Duodenal mucosa (tissue), 2 donors: Measurements from ENCODE around the gene DPYD.

Experiments
- H3K27ac ChIP-seq: one replicate; pipeline ENCODE4 v1.7.0; 2013; ENCODE audit warnings: low read depth, low read length
- H3K27me3 ChIP-seq, 2 donors: one replicate each; pipeline ENCODE4 v1.7.0; 2013; ENCODE audit warnings: low read length in 2 of 2, control low read depth in 1 of 2; ENCODE audit not compliant: insufficient read depth in 2 of 2, control insufficient read depth in 1 of 2
- H3K36me3 ChIP-seq, 2 donors: one replicate each; pipeline ENCODE4 v1.7.0; 2013; ENCODE audit warnings: low read length in 2 of 2, control low read depth in 1 of 2; ENCODE audit not compliant: insufficient read depth in 2 of 2, control insufficient read depth in 1 of 2
- H3K4me1 ChIP-seq, 2 donors: one replicate each; pipeline ENCODE4 v1.7.0; 2013; ENCODE audit warnings: low read length in 2 of 2, control low read depth in 1 of 2; ENCODE audit not compliant: insufficient read depth in 2 of 2, control insufficient read depth in 1 of 2
- H3K4me3 ChIP-seq, 2 donors: one replicate each; pipeline ENCODE4 v1.7.0; 2013; ENCODE audit warnings: low read length in 2 of 2, low read depth in 1 of 2
- H3K9ac ChIP-seq, 2 donors: one replicate each; pipeline ENCODE4 v1.7.0; 2013; ENCODE audit warnings: low read length in 2 of 2, low read depth in 1 of 2
- H3K9me3 ChIP-seq, 2 donors: one replicate each; pipeline ENCODE4 v1.7.0; 2013; ENCODE audit warnings: low read length in 2 of 2, control low read depth in 1 of 2; ENCODE audit not compliant: control insufficient read depth in 1 of 2

The DPYD gene

DNA sequence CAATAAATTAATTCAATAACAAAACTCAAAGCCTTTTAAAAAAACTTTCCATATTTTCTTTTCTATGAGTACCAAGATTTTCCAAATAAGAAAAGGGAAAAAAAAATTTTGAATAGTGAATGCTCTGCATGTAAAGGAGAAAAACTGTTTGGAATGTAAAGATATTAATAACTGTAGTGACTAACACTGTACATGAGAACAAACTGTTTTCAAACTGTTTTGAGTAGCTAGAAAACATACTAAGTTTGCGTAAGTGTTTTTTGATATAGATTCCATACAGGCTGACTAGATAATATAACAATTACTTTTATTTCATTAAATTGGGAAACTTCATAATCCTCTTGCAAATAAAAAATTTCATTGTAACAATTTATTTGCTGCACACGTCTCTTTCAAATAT is 150.5 kb downstream of the DPYD start:
- H3K9ac ChIP-seq, result no peak overlapping the region
- no peaks in the 10 kb centered on the region for H3K36me3 ChIP-seq
- no peaks in the 10 kb centered on the region for H3K27me3 ChIP-seq
- no peak overlapping the region for H3K4me3 ChIP-seq
- no peak overlapping the region for H3K27ac ChIP-seq
- no peaks in the 10 kb centered on the region for H3K4me1 ChIP-seq
- no peaks in the 10 kb centered on the region for H3K9me3 ChIP-seq

DNA sequence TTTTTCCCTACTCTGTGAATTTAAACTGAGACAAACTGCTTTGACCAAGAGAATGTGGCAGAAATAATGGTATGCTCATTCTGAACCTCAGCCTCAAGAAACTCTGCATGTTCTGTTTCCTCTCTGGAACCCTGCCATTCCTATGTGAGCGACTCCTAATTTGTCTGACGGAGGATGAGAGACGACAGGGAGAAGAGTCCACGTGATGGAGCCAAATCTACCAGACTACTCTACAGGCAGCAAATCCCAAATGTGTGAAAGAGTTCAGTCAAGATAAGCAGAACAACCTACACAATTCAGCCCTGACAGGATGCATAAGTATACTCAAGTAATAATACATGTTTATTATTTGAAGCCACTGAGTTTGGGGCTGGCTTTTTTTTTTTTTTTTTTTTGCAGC is 153.5 kb downstream of the DPYD start:
- Histone ChIP-seq H3K36me3 (no peaks in the 10 kb centered on the region), H3K27me3 (no peaks in the 10 kb centered on the region), H3K4me1 (no peaks in the 10 kb centered on the region), H3K9ac (no peak overlapping the region), H3K27ac (no peak overlapping the region), H3K9me3 (no peaks in the 10 kb centered on the region), H3K4me3 (no peak overlapping the region)

DNA sequence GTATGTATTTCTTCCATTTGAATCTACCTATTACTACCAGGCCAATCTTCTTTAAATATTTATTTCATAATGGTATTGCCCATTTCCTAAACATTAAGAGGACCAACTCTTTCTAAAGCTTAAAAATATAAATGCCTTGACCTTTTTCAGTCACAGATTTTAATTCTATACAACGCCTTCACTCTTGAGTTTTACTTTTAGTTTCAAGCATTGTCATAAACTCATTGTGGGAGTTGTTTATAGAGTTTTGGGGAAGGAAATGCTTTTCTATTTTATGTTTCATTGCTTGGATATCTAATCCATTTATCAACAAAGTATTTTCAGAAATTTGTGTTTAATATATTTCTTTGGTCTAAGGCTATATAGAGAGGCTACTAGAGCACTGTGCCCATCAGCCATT is 155.8 kb downstream of the DPYD start:
- no peak overlapping the region for H3K9ac ChIP-seq
- no peaks in the 10 kb centered on the region for H3K36me3 ChIP-seq
- no peaks in the 10 kb centered on the region for H3K4me1 ChIP-seq
- no peak overlapping the region for H3K4me3 ChIP-seq
- no peak overlapping the region for H3K27ac ChIP-seq
- H3K9me3 ChIP-seq, result peaks cover 5% of the 10 kb centered on the region in 2 donors
- no peaks in the 10 kb centered on the region for H3K27me3 ChIP-seq

DNA sequence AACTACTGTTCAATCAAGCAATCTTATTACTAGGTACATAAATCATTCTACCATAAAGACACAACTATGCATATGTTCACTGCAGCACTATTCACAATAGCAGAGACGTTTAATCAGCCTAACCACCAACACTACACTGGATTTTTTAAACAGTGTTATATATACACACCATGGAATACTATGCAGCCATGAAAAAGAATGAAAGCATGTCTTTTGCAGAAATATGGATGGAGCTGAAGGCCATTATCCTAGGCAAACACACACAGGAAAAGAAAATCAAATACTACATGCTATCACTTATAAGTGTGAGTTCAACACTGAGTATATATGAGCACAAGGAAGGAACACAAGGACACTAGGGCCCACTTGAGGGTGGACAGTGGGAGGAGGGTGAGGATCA is 159.2 kb downstream of the DPYD start:
- Histone ChIP-seq H3K4me1 (peaks cover 0 to 7% of the 10 kb centered on the region in 2 donors), H3K27me3 (no peaks in the 10 kb centered on the region), H3K9ac (no peak overlapping the region), H3K9me3 (peaks cover 5% of the 10 kb centered on the region in 2 donors), H3K27ac (no peak overlapping the region), H3K4me3 (no peak overlapping the region), H3K36me3 (no peaks in the 10 kb centered on the region)

DNA sequence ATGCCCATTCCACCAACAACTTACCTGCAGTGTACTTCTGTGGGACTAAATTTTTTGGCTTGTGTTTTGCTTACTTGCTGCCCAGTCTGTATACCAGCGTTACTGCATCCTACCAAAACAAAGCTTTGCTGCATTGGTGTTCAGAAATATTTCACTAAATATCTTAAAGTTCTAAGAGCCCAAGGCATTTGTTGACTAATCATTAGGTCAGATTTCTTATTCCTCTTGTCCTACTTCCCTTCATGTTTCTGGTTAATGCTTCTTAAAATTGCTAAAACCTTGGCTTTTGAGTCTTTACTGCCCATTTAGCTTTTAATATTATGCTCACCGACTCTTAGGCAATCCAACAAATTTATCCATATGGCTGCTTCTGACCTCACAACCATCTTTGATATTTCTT is 161.8 kb downstream of the DPYD start:
- Histone ChIP-seq H3K27me3 (no peaks in the 10 kb centered on the region), H3K9ac (no peak overlapping the region), H3K4me1 (peaks cover 0 to 7% of the 10 kb centered on the region in 2 donors), H3K27ac (no peak overlapping the region), H3K36me3 (no peaks in the 10 kb centered on the region), H3K4me3 (no peak overlapping the region), H3K9me3 (peaks cover 5% of the 10 kb centered on the region in 2 donors)

DNA sequence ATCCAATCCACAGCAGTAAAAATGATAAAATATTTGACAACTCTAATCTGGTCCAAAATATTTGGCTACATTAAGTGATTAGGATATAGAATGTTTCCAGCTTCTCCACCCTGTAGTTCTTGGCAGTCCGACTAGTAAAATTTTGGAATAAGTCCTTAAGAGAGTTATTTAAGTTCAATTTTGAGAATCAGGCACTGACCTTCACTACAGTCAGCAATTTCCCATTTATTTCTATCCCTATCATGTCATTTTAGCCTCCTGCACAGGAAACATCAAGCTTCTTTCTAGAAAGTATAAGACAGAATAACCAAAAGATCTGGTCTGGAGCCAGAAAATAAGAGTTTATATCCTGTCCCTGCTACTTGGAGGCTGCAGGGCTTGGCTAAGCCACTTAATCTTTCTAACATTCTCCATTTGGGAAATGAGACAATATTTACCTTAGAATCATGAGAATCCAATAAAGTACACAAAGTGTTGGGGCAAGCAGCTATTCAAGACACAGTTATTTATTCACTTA is 162.2 kb downstream of the DPYD start:
- Histone ChIP-seq H3K4me3 (no peak overlapping the region), H3K27ac (no peak overlapping the region), H3K27me3 (no peaks in the 10 kb centered on the region), H3K9me3 (peaks cover 5% of the 10 kb centered on the region in 2 donors), H3K36me3 (no peaks in the 10 kb centered on the region), H3K4me1 (peaks cover 0 to 7% of the 10 kb centered on the region in 2 donors), H3K9ac (no peak overlapping the region)

DNA sequence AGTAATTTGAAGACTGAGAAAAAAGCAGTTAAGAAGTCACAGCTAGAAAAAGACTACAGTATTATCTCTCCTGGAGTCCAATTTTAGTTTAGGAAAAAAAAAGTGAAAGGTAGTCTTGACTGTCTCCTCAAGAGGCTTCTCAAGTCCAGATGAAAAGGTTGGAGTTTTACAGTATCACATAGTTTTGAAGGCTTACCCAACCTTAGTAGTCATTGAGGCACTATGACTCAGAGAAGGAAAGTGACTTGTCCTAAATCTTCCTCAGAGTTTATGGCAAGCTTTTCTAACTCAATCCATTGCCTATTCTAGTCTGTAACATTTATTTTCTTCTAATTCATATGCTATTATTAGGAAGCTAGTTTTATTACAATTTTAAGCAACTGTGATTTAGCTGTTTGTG is 174.9 kb downstream of the DPYD start:
- Histone ChIP-seq H3K9me3 (no peaks in the 10 kb centered on the region), H3K27ac (no peak overlapping the region), H3K36me3 (no peaks in the 10 kb centered on the region), H3K9ac (no peak overlapping the region), H3K27me3 (no peaks in the 10 kb centered on the region), H3K4me1 (peaks cover 0 to 4% of the 10 kb centered on the region in 2 donors), H3K4me3 (no peak overlapping the region)

DNA sequence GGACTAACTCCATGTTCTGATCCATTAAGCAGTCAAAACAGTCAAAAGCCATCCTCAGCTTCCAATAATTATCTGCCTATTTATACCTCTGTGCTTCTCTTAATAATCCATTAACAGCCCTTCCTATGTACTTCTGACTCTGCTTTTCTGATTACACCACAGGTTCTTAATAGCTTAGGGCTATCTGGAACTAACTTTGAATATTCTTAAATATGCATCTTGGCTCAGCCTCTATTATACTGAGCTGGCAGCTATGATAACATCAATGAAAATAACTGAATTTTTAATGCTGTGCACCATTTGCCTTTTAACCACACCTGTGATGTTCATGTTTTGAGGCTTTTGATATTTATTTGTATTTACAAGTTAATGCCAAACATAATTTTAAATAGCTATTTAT is 175.9 kb downstream of the DPYD start:
- H3K4me1 ChIP-seq, result peaks cover 0 to 4% of the 10 kb centered on the region in 2 donors
- H3K4me3 ChIP-seq, result no peak overlapping the region
- no peaks in the 10 kb centered on the region for H3K9me3 ChIP-seq
- H3K36me3 ChIP-seq, result no peaks in the 10 kb centered on the region
- H3K27ac ChIP-seq, result no peak overlapping the region
- no peaks in the 10 kb centered on the region for H3K27me3 ChIP-seq
- no peak overlapping the region for H3K9ac ChIP-seq

DNA sequence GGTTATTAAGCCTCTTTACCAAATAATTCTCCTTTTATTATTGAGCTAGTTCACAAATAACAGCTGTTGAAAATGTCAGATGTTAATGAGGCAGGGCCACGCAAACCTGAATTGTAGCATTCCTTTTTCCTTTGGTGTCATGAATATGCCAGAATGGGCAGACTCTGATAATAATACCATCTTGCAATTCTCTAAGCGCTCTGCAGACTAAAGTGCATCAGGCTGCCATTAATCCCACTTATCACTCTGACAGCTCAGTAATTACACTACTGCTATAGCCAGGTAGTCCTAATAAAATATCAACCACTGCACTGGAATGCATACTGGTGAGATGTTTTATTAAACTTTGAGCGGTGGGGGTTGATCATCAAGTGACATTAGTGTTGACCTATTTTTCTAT is 177.7 kb downstream of the DPYD start:
- H3K4me3 ChIP-seq, result no peak overlapping the region
- no peaks in the 10 kb centered on the region for H3K27me3 ChIP-seq
- H3K9ac ChIP-seq, result no peak overlapping the region
- H3K27ac ChIP-seq, result no peak overlapping the region
- no peaks in the 10 kb centered on the region for H3K9me3 ChIP-seq
- H3K36me3 ChIP-seq, result peaks cover 0 to under 1% of the 10 kb centered on the region in 2 donors
- peaks cover 0 to 4% of the 10 kb centered on the region in 2 donors for H3K4me1 ChIP-seq

DNA sequence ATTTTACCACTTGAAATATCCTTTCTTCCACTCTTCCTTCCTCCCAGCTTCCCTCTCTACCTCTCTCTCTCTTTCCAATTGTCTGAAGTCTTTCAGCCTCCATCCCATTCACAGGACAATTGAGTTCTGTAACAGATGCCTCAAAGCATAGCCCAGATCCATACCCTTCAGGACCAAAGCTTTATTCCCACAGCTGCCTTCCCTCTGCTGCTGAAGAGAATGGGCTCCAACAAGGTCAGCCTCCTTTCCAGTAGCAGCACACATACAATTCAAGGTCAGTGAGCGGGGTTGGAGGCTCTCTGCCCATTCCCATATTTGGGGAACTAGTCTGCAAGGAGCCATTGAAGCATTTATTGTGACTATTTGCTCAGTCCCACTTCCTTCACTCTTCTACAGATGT is 179.9 kb downstream of the DPYD start:
- Histone ChIP-seq H3K27me3 (no peaks in the 10 kb centered on the region), H3K4me3 (no peak overlapping the region), H3K36me3 (peaks cover 0 to 2% of the 10 kb centered on the region in 2 donors), H3K9me3 (no peaks in the 10 kb centered on the region), H3K9ac (no peak overlapping the region), H3K27ac (no peak overlapping the region), H3K4me1 (peaks cover 0 to 4% of the 10 kb centered on the region in 2 donors)

DNA sequence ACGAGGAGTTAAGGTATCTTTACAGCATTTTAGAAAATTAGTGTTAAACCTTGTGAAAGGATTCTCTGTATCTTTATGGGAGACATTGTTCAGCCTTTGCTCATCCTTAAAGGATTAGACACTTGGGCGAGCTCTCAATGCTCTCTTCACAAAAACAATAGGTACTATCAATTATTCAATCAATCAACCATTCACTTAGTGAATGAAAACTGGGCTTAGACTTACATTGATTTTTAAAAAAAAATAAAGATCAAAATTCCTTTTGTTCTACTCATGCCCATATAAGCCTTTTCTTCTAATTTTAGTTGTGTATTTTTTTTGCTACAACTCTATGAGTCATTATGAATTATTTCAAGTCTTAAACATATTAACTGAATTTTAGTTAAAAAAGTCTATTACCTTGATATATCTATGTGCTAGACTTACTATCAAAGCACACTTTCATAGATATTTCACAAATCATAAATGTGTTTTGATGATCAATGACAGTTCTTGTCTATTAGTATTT is 181.2 kb downstream of the DPYD start:
- Histone ChIP-seq H3K9me3 (no peaks in the 10 kb centered on the region), H3K4me3 (no peak overlapping the region), H3K4me1 (peaks cover 0 to 4% of the 10 kb centered on the region in 2 donors), H3K9ac (no peak overlapping the region), H3K27ac (no peak overlapping the region), H3K27me3 (no peaks in the 10 kb centered on the region), H3K36me3 (peaks cover 0 to 2% of the 10 kb centered on the region in 2 donors)
